ENCODE results near the gene ST8SIA4. TPM values are rescaled to one million over a fixed set of nuclear protein-coding genes. Genes with fewer than 3 reads are reported as not detected.

The ST8SIA4 gene
- total and polyA plus RNA-seq, 3 donors from 2014 or later, result 0.39 to 0.94 (median 0.93) TPM

DNA sequence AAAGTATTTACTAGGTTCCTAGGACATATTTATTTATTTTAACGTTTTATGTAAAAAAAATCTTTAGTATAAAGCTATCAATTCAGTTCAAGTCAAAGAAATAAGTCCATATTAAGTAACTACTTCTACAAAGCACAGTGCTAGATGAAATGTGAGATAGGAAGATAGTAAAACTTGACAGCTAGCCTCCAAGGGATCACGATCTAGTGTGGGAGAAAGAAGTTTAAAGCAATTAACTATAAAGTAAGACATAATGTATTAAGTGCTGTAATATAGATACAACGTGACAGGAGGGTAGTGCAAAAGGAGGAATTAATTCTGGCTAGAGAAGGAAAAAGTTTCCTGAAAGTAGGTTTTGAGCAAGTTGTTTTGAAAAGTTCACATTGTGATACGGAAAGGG, 134.9 kb downstream of the ST8SIA4 start:
- Histone ChIP-seq H3K9me3 (no peaks in the 10 kb centered on the region), H3K4me3 (no peak overlapping the region), H3K27ac (no peak overlapping the region), H3K36me3 (ENCODE audit: low read depth, missing control alignments) (no peaks in the 10 kb centered on the region), H3K27me3 (no peaks in the 10 kb centered on the region), H3K4me1 (no peaks in the 10 kb centered on the region)
- intact Hi-C loops (cut with DNase I; ENCODE audit: low total_unique reads), result no loop called here
- no peak for DNase-seq
- 75 to 78% methylated on average over 4 of the region's 4 CpGs for WGBS, 2 donors
- no peak for TF ChIP-seq POLR2A (IDR thresholded peaks at IDR 0.05)
- TF ChIP-seq, protein P1, sequence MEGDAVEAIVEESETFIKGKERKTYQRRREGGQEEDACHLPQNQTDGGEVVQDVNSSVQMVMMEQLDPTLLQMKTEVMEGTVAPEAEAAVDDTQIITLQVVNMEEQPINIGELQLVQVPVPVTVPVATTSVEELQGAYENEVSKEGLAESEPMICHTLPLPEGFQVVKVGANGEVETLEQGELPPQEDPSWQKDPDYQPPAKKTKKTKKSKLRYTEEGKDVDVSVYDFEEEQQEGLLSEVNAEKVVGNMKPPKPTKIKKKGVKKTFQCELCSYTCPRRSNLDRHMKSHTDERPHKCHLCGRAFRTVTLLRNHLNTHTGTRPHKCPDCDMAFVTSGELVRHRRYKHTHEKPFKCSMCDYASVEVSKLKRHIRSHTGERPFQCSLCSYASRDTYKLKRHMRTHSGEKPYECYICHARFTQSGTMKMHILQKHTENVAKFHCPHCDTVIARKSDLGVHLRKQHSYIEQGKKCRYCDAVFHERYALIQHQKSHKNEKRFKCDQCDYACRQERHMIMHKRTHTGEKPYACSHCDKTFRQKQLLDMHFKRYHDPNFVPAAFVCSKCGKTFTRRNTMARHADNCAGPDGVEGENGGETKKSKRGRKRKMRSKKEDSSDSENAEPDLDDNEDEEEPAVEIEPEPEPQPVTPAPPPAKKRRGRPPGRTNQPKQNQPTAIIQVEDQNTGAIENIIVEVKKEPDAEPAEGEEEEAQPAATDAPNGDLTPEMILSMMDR (IDR thresholded peaks at IDR 0.05), result no peak

DNA sequence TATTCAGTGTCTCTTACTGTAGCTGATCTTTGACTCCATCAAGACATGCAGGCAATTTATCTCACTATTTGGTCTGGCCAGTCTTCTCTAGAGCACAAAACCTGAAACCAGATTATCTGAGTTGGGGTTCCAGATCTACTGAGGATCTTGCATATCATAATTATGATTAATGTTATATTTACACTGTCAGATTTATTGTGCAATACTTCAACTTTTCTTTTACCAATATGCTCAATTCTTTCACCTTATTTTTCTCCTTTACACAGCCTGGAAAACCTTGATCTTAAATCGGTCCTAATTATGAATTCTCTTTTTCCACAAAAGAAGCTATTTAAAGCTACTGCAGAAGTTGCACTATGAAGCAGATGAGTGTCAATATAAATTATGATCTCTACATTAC, 140.1 kb downstream of the ST8SIA4 start:
- Histone ChIP-seq H3K27ac (no peak overlapping the region), H3K9me3 (no peaks in the 10 kb centered on the region), H3K36me3 (ENCODE audit: low read depth, missing control alignments) (no peaks in the 10 kb centered on the region), H3K27me3 (no peaks in the 10 kb centered on the region), H3K4me1 (no peaks in the 10 kb centered on the region), H3K4me3 (no peak overlapping the region)
- 71 to 77% methylated on average over 1 of the region's 1 CpG for WGBS, 2 donors
- TF ChIP-seq POLR2A (IDR thresholded peaks at IDR 0.05), result no peak
- TF ChIP-seq, protein P1 (IDR thresholded peaks at IDR 0.05), result no peak
- no peak for DNase-seq
- intact Hi-C loops (cut with DNase I; ENCODE audit: low total_unique reads), result no loop called here

DNA sequence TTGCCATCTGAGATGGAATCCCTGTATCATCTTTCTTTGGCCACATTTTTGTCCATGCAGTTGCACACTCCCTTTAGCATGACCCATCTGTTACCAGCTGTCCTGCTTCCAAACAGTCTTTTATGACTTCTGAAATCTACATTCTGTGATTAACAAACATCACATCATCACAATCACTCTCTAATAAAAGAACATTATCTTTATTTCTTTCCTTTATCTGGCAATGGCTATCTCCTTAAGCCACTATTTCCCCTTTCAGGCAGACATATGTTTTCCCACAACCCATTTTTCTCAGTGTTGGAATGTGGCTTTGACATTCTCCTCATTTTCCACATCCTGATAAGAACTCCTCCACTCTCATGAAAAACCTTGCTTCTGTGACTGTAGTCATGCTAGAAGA, 141.0 kb downstream of the ST8SIA4 start:
- no peaks in the 10 kb centered on the region for H3K4me1 ChIP-seq

DNA sequence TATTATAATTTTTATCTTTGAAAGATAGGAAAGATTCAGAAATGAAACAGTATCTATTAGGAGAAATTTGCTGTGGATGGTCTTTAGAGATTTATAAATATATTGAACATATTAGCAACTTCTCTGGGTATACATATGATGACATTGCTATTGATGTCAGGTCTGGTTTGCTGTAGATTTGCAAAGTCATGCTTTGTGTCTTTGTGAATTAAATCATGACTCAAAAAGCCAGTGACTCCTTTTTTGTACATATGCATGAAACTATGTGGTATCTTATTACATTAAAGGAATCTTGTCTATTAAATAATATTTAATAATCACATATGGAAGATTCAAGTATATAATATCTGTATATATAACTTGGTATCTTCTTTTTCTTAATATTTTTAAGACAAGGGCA, 141.9 kb downstream of the ST8SIA4 start:
- intact Hi-C loops (cut with DNase I; ENCODE audit: low total_unique reads), result no loop called here

More for the DNA sequence above, 141.0 kb downstream of the ST8SIA4 start:
- no peak for DNase-seq
- no peaks in the 10 kb centered on the region for H3K36me3 ChIP-seq (ENCODE audit: low read depth, missing control alignments)
- H3K27ac ChIP-seq, result no peak overlapping the region
- no peaks in the 10 kb centered on the region for H3K9me3 ChIP-seq
- H3K27me3 ChIP-seq, result no peaks in the 10 kb centered on the region
- H3K4me3 ChIP-seq, result no peak overlapping the region
- TF ChIP-seq, protein P1 (IDR thresholded peaks at IDR 0.05), result no peak
- TF ChIP-seq POLR2A (IDR thresholded peaks at IDR 0.05), result no peak
- intact Hi-C loops (cut with DNase I; ENCODE audit: low total_unique reads), result no loop called here

DNA sequence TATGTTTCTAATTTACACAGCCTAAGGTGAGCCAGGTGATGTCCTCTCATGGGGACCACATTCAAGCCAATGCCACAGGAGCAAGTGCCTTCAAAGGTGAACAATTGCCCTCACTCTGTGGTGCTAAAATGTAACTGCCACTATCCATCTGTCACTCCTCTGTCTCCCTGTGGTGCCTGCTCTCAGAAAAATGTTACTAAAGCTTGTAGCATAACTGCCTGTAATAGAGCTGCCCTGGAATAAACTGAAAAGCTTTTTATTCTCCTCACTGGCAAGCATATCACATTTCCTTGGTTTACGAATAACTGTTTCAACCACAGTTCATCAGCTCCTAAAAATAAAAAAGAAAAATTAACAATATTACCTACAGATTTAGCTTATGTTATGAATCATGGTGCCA, 142.4 kb downstream of the ST8SIA4 start:
- H3K4me3 ChIP-seq, result no peak overlapping the region
- no peaks in the 10 kb centered on the region for H3K36me3 ChIP-seq (ENCODE audit: low read depth, missing control alignments)
- TF ChIP-seq POLR2A (IDR thresholded peaks at IDR 0.05), result no peak
- TF ChIP-seq, protein P1 (IDR thresholded peaks at IDR 0.05), result no peak
- no peaks in the 10 kb centered on the region for H3K4me1 ChIP-seq
- no peaks in the 10 kb centered on the region for H3K9me3 ChIP-seq
- no peak overlapping the region for H3K27ac ChIP-seq
- 57 to 62% methylated on average over 1 of the region's 1 CpG for WGBS, 2 donors
- intact Hi-C loops (cut with DNase I; ENCODE audit: low total_unique reads), result no loop called here
- DNase-seq, result no peak
- H3K27me3 ChIP-seq, result no peaks in the 10 kb centered on the region

More for the DNA sequence above, 141.9 kb downstream of the ST8SIA4 start:
- Histone ChIP-seq H3K4me1 (no peaks in the 10 kb centered on the region), H3K36me3 (ENCODE audit: low read depth, missing control alignments) (no peaks in the 10 kb centered on the region), H3K4me3 (no peak overlapping the region), H3K27me3 (no peaks in the 10 kb centered on the region), H3K27ac (no peak overlapping the region), H3K9me3 (no peaks in the 10 kb centered on the region)
- no peak for DNase-seq
- TF ChIP-seq, protein P1 (IDR thresholded peaks at IDR 0.05), result no peak
- TF ChIP-seq POLR2A (IDR thresholded peaks at IDR 0.05), result no peak
